ENCODE data around the gene WDR27.

WDR27 gene

GRCh38 chr6:169692516-169692915 is 9.3 kb downstream of the WDR27 start:
- no peak for TF ChIP-seq ZNF341 (tag by site-specific recombination; IDR thresholded peaks at IDR 0.05; ENCODE audit: low read depth)
- no peak for TF ChIP-seq ZNF16 (tag by site-specific recombination; IDR thresholded peaks at IDR 0.05; ENCODE audit: low read depth)
- TF ChIP-seq SP2 (tag by site-specific recombination; IDR thresholded peaks at IDR 0.05) = no peak
- no peak for TF ChIP-seq ZNF175 (tag by site-specific recombination; IDR thresholded peaks at IDR 0.05)
- TF ChIP-seq, protein P1, sequence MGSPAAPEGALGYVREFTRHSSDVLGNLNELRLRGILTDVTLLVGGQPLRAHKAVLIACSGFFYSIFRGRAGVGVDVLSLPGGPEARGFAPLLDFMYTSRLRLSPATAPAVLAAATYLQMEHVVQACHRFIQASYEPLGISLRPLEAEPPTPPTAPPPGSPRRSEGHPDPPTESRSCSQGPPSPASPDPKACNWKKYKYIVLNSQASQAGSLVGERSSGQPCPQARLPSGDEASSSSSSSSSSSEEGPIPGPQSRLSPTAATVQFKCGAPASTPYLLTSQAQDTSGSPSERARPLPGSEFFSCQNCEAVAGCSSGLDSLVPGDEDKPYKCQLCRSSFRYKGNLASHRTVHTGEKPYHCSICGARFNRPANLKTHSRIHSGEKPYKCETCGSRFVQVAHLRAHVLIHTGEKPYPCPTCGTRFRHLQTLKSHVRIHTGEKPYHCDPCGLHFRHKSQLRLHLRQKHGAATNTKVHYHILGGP (tag by site-specific recombination; IDR thresholded peaks at IDR 0.05) = no peak
- no peak for TF ChIP-seq ZBTB26 (tag by site-specific recombination; optimal IDR thresholded peaks at IDR 0.05)
- no peak for TF ChIP-seq MEIS1 (CRISPR knock-in tag; IDR thresholded peaks at IDR 0.05; ENCODE audit: borderline replicate concordance)
- TF ChIP-seq ZNF473 (tag by site-specific recombination; IDR thresholded peaks at IDR 0.05) = no peak
- no peak for TF ChIP-seq ZNF654 (tag by site-specific recombination; IDR thresholded peaks at IDR 0.05; ENCODE audit: low read depth)
- TF ChIP-seq, protein P2, sequence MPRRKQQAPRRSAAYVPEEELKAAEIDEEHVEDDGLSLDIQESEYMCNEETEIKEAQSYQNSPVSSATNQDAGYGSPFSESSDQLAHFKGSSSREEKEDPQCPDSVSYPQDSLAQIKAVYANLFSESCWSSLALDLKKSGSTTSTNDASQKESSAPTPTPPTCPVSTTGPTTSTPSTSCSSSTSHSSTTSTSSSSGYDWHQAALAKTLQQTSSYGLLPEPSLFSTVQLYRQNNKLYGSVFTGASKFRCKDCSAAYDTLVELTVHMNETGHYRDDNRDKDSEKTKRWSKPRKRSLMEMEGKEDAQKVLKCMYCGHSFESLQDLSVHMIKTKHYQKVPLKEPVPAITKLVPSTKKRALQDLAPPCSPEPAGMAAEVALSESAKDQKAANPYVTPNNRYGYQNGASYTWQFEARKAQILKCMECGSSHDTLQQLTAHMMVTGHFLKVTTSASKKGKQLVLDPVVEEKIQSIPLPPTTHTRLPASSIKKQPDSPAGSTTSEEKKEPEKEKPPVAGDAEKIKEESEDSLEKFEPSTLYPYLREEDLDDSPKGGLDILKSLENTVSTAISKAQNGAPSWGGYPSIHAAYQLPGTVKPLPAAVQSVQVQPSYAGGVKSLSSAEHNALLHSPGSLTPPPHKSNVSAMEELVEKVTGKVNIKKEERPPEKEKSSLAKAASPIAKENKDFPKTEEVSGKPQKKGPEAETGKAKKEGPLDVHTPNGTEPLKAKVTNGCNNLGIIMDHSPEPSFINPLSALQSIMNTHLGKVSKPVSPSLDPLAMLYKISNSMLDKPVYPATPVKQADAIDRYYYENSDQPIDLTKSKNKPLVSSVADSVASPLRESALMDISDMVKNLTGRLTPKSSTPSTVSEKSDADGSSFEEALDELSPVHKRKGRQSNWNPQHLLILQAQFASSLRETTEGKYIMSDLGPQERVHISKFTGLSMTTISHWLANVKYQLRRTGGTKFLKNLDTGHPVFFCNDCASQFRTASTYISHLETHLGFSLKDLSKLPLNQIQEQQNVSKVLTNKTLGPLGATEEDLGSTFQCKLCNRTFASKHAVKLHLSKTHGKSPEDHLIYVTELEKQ (tag by site-specific recombination; IDR thresholded peaks at IDR 0.05; ENCODE audit: borderline replicate concordance) = no peak
- TF ChIP-seq ZNF398 (tag by site-specific recombination; IDR thresholded peaks at IDR 0.05) = no peak
- no peak for TF ChIP-seq YY2 (tag by site-specific recombination; IDR thresholded peaks at IDR 0.05)
- no peak for TF ChIP-seq INSM2 (tag by site-specific recombination; IDR thresholded peaks at IDR 0.05)
- TF ChIP-seq, protein P3, sequence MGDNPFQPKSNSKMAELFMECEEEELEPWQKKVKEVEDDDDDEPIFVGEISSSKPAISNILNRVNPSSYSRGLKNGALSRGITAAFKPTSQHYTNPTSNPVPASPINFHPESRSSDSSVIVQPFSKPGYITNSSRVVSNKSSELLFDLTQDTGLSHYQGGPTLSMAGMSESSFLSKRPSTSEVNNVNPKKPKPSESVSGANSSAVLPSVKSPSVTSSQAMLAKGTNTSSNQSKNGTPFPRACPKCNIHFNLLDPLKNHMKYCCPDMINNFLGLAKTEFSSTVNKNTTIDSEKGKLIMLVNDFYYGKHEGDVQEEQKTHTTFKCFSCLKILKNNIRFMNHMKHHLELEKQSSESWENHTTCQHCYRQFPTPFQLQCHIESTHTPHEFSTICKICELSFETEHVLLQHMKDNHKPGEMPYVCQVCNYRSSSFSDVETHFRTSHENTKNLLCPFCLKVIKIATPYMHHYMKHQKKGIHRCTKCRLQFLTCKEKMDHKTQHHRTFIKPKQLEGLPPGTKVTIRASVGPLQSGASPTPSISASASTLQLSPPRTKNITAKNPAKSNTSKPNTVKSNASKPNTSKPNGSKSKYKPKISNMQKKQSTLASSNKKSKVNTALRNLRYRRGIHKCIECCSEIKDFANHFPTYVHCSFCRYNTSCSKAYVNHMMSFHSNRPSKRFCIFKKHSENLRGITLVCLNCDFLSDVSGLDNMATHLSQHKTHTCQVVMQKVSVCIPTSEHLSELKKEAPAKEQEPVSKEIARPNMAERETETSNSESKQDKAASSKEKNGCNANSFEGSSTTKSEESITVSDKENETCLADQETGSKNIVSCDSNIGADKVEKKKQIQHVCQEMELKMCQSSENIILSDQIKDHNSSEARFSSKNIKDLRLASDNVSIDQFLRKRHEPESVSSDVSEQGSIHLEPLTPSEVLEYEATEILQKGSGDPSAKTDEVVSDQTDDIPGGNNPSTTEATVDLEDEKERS (tag by site-specific recombination; IDR thresholded peaks at IDR 0.05) = no peak

More at GRCh38 chr6:169692516-169692915, 9.3 kb downstream of the WDR27 start:
- ChIA-PET POLR2A (interaction anchor here (1.3 kb wide), 1 partner anchor 9 kb away, joined by 4 read pairs; the partner anchor contains the start of genes C6orf120 and WDR27), CTCF (interaction anchor here (0.6 kb wide), 1 partner anchor 366 kb away, joined by 4 read pairs; no protein-coding TSS in a partner anchor)
- H3K4me1 ChIP-seq (ENCODE audit: control insufficient read depth, insufficient read depth, low read length) = no peaks in the 10 kb centered on the region
- H3K27ac ChIP-seq (ENCODE audit: extremely low read depth, low read depth, low read length) = no peak overlapping the region
- H3K9me3 ChIP-seq (ENCODE audit: control insufficient read depth, insufficient read depth, low read depth, low read length) = no peaks in the 10 kb centered on the region
- H3K4me3 ChIP-seq (ENCODE audit: low read depth, low read length) = no peak overlapping the region
- peaks cover 0 to 55% of the 10 kb centered on the region in 2 experiments for H3K36me3 ChIP-seq (ENCODE audit: control insufficient read depth in 2 of 2, insufficient read depth in 1 of 2, low read length in 2 of 2)

Data from HEK293 (cell line).